Neural cell (in vitro differentiated cells): ENCODE results near the gene ELP4. TPM values are rescaled to one million over a fixed set of nuclear protein-coding genes. Genes with fewer than 3 reads are reported as not detected.

Source experiments
- H2AFZ ChIP-seq: fragments of 200-600, 300-800 bp; sonication (generic), shearing (Covaris generic); 2 replicates; pipeline ENCODE4 v1.6.0; 2014; ENCODE audit warnings: low read depth, mild to moderate bottlenecking, antibody characterized with exemption, low read length, moderate library complexity
- H3F3A ChIP-seq: fragments of 200-600 bp; shearing (Covaris generic); 2 replicates; pipeline ENCODE4 v1.6.1; 2016; ENCODE audit warnings: mild to moderate bottlenecking, moderate library complexity, mixed read lengths, antibody characterized with exemption, low read length; ENCODE audit not compliant: insufficient read depth, poor library complexity, severe bottlenecking
- H3K27ac ChIP-seq: fragments of 200-600, 300-800 bp; sonication (generic), shearing (Covaris generic); 2 replicates; pipeline ENCODE4 v1.5.1; 2014; ENCODE audit warnings: mild to moderate bottlenecking, low read length, moderate library complexity
- H3K27me3 ChIP-seq: fragments of 300-800, 200-600 bp; sonication (generic), shearing (Covaris generic); 2 replicates; pipeline ENCODE4 v1.6.0; 2014; ENCODE audit warnings: mild to moderate bottlenecking, low read depth, low read length, moderate library complexity; ENCODE audit not compliant: insufficient read depth
- H3K36me3 ChIP-seq: fragments of 300-800, 200-600 bp; sonication (generic), shearing (Covaris generic); 2 replicates; pipeline ENCODE4 v1.5.1; 2014; ENCODE audit warnings: mild to moderate bottlenecking, antibody characterized with exemption, low read length, moderate library complexity; ENCODE audit not compliant: insufficient read depth
- H3K4me2 ChIP-seq: fragments of 300-800, 200-600 bp; sonication (generic), shearing (Covaris generic); 2 replicates; pipeline ENCODE4 v1.6.0; 2014; ENCODE audit warnings: mild to moderate bottlenecking, low read length
- H3K4me3 ChIP-seq: fragments of 300-800, 200-600 bp; sonication (generic), shearing (Covaris generic); 2 replicates; pipeline ENCODE4 v1.5.1; 2014; ENCODE audit warnings: mild to moderate bottlenecking, low read length, moderate library complexity
- H3K79me2 ChIP-seq: fragments of 200-600 bp; shearing (Covaris generic); replicated peaks from 2 replicates; pipeline ENCODE4 v1.6.0; 2014; ENCODE audit warnings: mild to moderate bottlenecking, low read length, moderate library complexity; ENCODE audit not compliant: insufficient read depth
- H3K9ac ChIP-seq: fragments of 300-800, 200-600 bp; sonication (generic), shearing (Covaris generic); 2 replicates; pipeline ENCODE4 v1.6.1; 2016; ENCODE audit warnings: mild to moderate bottlenecking, low read length, mixed read lengths
- H3K9me2 ChIP-seq: fragments of 200-600 bp; shearing (Covaris generic); 2 replicates; pipeline ENCODE4 v1.6.1; 2016; ENCODE audit warnings: mild to moderate bottlenecking, low read length, mixed read lengths; ENCODE audit not compliant: insufficient read depth
- H3K9me3 ChIP-seq: fragments of 200-600, 300-800 bp; sonication (generic), shearing (Covaris generic); 2 replicates; pipeline ENCODE4 v1.6.1; 2016; ENCODE audit warnings: mild to moderate bottlenecking, mixed run types, low read length, moderate library complexity, mixed read lengths
- H4K20me1 ChIP-seq: fragments of 200-600 bp; shearing (Covaris generic); 2 replicates; pipeline ENCODE4 v1.6.1; 2016; ENCODE audit warnings: mild to moderate bottlenecking, mixed run types; ENCODE audit not compliant: insufficient read depth
- EP300 ChIP-seq: fragments of 450-650 bp; conservative IDR thresholded peaks from 2 replicates; pipeline ENCODE4 v1.6.1; 2014; ENCODE audit warnings: antibody characterized with exemption, mild to moderate bottlenecking, moderate library complexity; ENCODE audit not compliant: poor library complexity, severe bottlenecking
- EZH2 ChIP-seq: fragments of 200-600, 300-800 bp; shearing (Covaris generic), sonication (generic); IDR thresholded peaks from 2 replicates; pipeline ENCODE4 v1.6.1; 2014; ENCODE audit warnings: antibody characterized with exemption, low read length, borderline replicate concordance, mild to moderate bottlenecking; ENCODE audit not compliant: insufficient read depth, poor library complexity, severe bottlenecking
- MXI1 ChIP-seq: fragments of 450-650 bp; conservative IDR thresholded peaks from 2 replicates; pipeline ENCODE4 v1.6.1; 2014; ENCODE audit warnings: antibody characterized with exemption, mild to moderate bottlenecking; ENCODE audit not compliant: poor library complexity, severe bottlenecking
- POLR2AphosphoS5 ChIP-seq: IDR thresholded peaks from 2 replicates; pipeline ENCODE4 v1.6.1; 2012
- RAD21 ChIP-seq: fragments of 450-650 bp; conservative IDR thresholded peaks from 2 replicates; pipeline ENCODE4 v1.6.1; 2014; ENCODE audit warnings: antibody characterized with exemption, mild to moderate bottlenecking, moderate library complexity
- SMC3 ChIP-seq: fragments of 450-650 bp; conservative IDR thresholded peaks from 2 replicates; pipeline ENCODE4 v1.6.1; 2014; ENCODE audit warnings: antibody characterized with exemption, mild to moderate bottlenecking, moderate library complexity; ENCODE audit not compliant: poor library complexity
- TAF1 ChIP-seq: IDR thresholded peaks from 2 replicates; pipeline ENCODE4 v1.6.1; 2012; ENCODE audit warnings: low read depth
- polyA plus RNA-seq: library from polyadenylated mRNA; depleted of rRNA; stranded (reverse); fragments of >200 nt; gene quantifications from 2 replicates; pipeline ENCODE4 v1.2.3, GENCODE V29; 2014
- TF ChIP-seq, protein P1 (sequence below): fragments of 450-650 bp; IDR thresholded peaks from 2 replicates; pipeline ENCODE4 v1.5.1; 2014; ENCODE audit warnings: antibody characterized with exemption, mild to moderate bottlenecking, moderate library complexity; ENCODE audit not compliant: poor library complexity, severe bottlenecking
- TF ChIP-seq, protein P2 (sequence below): IDR thresholded peaks from 2 replicates; pipeline ENCODE4 v1.6.1; 2012; ENCODE audit warnings: borderline replicate concordance

The ELP4 gene
- polyA plus RNA-seq, 1 donor from 2014 or later = 30.4 TPM

DNA sequence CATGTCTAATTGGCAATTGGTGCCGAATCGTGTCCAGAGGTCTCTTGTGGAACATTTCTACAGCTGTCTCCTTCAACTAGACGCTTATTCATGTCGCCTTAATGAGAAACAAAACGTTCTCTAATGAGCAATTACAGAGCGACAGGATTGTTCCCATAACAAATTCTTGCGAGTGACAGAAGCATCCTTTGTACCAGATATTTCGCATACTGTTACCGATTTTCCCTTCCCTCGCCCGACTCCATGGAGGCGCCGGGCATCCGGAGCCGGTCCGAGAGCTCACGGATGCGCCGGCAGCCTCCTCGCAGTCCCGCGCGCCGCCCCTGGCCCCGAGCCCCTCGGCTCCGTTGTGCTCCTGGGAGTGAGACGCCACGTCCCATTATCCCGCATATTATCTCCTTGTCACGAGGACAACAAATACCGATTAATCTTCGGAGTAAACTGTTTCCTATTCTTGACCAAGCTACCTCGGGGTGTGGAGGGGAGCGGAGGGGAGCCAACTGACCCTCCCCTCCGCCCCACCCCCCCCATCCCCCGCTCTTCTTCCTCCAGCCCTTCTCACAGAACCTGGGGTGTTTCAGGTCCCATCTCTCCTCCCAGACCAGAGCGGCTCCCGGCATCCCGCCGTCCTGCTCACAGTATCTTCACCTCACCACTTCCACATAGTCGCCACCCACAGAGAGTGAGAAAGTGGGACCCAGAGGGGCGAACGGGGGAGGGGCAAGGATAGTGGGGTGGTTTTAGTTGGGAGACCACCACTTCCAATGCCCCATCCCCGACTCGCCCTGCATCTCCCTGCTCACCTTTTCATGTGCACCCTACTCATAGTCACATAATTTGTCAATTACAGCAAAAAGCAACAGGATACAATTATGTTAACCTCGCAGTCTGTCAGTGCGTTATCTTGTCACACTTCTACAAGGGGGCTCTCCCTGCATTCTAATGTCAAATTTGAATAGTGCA, 290.1 kb downstream of the ELP4 start:
- Histone ChIP-seq H3K36me3 (peaks cover 9% of the 10 kb centered on the region), H4K20me1 (no peaks in the 10 kb centered on the region), H3K9me3 (no peaks in the 10 kb centered on the region), H3F3A (peaks cover 5% of the 10 kb centered on the region), H3K9ac (no peak overlapping the region), H3K4me2 (no peak overlapping the region), H2AFZ (no peak overlapping the region), H3K27me3 (peaks cover 8% of the 10 kb centered on the region), H3K27ac (no peak overlapping the region), H3K4me3 (peak overlapping the region; percentile 17), H3K9me2 (no peaks in the 10 kb centered on the region), H3K79me2 (peaks cover 30% of the 10 kb centered on the region)
- TF ChIP-seq, protein P1, sequence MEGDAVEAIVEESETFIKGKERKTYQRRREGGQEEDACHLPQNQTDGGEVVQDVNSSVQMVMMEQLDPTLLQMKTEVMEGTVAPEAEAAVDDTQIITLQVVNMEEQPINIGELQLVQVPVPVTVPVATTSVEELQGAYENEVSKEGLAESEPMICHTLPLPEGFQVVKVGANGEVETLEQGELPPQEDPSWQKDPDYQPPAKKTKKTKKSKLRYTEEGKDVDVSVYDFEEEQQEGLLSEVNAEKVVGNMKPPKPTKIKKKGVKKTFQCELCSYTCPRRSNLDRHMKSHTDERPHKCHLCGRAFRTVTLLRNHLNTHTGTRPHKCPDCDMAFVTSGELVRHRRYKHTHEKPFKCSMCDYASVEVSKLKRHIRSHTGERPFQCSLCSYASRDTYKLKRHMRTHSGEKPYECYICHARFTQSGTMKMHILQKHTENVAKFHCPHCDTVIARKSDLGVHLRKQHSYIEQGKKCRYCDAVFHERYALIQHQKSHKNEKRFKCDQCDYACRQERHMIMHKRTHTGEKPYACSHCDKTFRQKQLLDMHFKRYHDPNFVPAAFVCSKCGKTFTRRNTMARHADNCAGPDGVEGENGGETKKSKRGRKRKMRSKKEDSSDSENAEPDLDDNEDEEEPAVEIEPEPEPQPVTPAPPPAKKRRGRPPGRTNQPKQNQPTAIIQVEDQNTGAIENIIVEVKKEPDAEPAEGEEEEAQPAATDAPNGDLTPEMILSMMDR = no peak
- TF ChIP-seq, protein P2, sequence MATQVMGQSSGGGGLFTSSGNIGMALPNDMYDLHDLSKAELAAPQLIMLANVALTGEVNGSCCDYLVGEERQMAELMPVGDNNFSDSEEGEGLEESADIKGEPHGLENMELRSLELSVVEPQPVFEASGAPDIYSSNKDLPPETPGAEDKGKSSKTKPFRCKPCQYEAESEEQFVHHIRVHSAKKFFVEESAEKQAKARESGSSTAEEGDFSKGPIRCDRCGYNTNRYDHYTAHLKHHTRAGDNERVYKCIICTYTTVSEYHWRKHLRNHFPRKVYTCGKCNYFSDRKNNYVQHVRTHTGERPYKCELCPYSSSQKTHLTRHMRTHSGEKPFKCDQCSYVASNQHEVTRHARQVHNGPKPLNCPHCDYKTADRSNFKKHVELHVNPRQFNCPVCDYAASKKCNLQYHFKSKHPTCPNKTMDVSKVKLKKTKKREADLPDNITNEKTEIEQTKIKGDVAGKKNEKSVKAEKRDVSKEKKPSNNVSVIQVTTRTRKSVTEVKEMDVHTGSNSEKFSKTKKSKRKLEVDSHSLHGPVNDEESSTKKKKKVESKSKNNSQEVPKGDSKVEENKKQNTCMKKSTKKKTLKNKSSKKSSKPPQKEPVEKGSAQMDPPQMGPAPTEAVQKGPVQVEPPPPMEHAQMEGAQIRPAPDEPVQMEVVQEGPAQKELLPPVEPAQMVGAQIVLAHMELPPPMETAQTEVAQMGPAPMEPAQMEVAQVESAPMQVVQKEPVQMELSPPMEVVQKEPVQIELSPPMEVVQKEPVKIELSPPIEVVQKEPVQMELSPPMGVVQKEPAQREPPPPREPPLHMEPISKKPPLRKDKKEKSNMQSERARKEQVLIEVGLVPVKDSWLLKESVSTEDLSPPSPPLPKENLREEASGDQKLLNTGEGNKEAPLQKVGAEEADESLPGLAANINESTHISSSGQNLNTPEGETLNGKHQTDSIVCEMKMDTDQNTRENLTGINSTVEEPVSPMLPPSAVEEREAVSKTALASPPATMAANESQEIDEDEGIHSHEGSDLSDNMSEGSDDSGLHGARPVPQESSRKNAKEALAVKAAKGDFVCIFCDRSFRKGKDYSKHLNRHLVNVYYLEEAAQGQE = no peak
- TF ChIP-seq POLR2AphosphoS5 (no peak), MXI1 (no peak), EP300 (no peak), EZH2 (no peak), TAF1 (no peak), RAD21 (no peak), SMC3 (no peak)

DNA sequence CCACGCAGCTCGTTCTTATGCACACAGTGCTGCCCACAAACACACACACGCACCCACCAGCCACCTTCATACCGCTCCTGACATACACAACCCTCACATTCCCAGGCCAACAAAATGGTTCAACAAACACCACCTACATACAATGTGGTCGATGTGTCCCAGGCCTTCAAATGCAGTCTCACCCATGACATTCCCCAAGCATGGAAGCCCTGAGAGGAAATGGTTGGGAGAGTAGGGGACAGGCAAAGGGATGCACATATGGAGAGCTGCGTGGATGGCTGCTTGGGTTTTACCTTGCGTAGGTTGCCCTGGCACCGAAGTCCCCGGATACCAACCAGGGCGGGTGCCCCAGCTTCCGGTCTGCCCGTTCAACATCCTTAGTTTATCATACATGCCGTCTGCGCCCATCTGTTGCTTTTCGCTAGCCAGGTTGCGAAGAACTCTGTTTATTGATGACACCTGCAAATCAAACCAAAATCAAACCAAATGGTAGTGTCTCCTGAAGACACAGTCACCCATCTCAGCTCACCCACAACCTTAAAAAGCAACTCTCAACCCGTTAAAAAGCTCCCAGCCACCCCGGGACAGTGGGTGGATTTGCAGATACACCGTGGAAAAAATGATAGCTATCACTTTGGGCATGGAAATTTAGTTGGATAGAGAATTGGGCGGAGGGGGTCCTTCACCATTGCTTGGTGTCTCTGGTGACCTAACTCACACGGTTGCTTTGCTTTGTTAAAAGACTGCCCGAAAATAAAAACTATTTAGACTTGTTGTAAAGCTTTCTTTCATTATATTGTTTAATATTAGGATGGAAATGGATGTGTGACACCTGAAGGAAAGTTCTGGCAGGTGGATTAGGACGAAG, 291.1 kb downstream of the ELP4 start:
- no peaks in the 10 kb centered on the region for H3K9me2 ChIP-seq
- H3K36me3 ChIP-seq = peaks cover 9% of the 10 kb centered on the region
- H3K9me3 ChIP-seq = no peaks in the 10 kb centered on the region
- peak overlapping the region; percentile 17 for H3K4me3 ChIP-seq
- H2AFZ ChIP-seq = no peak overlapping the region
- peaks cover 40% of the 10 kb centered on the region for H3K79me2 ChIP-seq
- no peaks in the 10 kb centered on the region for H4K20me1 ChIP-seq
- H3K4me2 ChIP-seq = no peak overlapping the region
- no peak overlapping the region for H3K9ac ChIP-seq
- TF ChIP-seq POLR2AphosphoS5 (no peak), SMC3 (no peak)
- H3K27ac ChIP-seq = no peak overlapping the region
- peaks cover 13% of the 10 kb centered on the region for H3K27me3 ChIP-seq
- H3F3A ChIP-seq = peaks cover 5% of the 10 kb centered on the region
